GM18505 (cell line): ENCODE measurements around the gene CHPF2.
A peak's percentile ranks its signal among the peaks of the same experiment; 100 is the strongest.

ENCODE experiments used
- ATAC-seq: cut with Tn5 transposase; IDR thresholded peaks from one replicate; pipeline ENCODE4 v1.9.1; 2021; ENCODE audit not compliant: unreplicated experiment
- POLR2A ChIP-seq: IDR thresholded peaks from 4 replicates; pipeline ENCODE4 v1.6.1; 2011; ENCODE audit warnings: borderline replicate concordance; ENCODE audit not compliant: insufficient read depth, insufficient read length; ENCODE audit errors: extremely low read depth

Gene CHPF2

GRCh38 chr7:151211155-151211772 lies 21.0 kb upstream of the CHPF2 start:
- no peak for ATAC-seq
- no peak for TF ChIP-seq POLR2A

- no peak for TF ChIP-seq POLR2A
- ATAC-seq = no peak
Measured at GRCh38 chr7:151212626-151213025, 19.7 kb upstream of the CHPF2 start.

GRCh38 chr7:151213826-151214225 lies 18.5 kb upstream of the CHPF2 start:
- no peak for ATAC-seq
- TF ChIP-seq POLR2A = no peak

GRCh38 chr7:151215396-151215795 lies 16.9 kb upstream of the CHPF2 start:
- TF ChIP-seq POLR2A = no peak
- no peak for ATAC-seq

GRCh38 chr7:151218170-151218569 lies 14.1 kb upstream of the CHPF2 start:
- TF ChIP-seq POLR2A = no peak
- no peak for ATAC-seq

- no peak for ATAC-seq
Measured at GRCh38 chr7:151223728-151224127, 8.6 kb upstream of the CHPF2 start.

GRCh38 chr7:151225948-151226510 lies 6.3 kb upstream of the CHPF2 start:
- ATAC-seq = no peak

More at GRCh38 chr7:151223728-151224127, 8.6 kb upstream of the CHPF2 start:
- no peak for TF ChIP-seq POLR2A

GRCh38 chr7:151226560-151226874 lies 5.8 kb upstream of the CHPF2 start:
- ATAC-seq = no peak
- TF ChIP-seq POLR2A = no peak

More at GRCh38 chr7:151225948-151226510, 6.3 kb upstream of the CHPF2 start:
- no peak for TF ChIP-seq POLR2A

- peak; percentile 100 for ATAC-seq
- peak; percentile 71 for TF ChIP-seq POLR2A
Measured at GRCh38 chr7:151226875-151227782, 5.2 kb upstream of the CHPF2 start, which contains the start of gene ABCF2. Gene ABCF2 (minus strand): TSS chr7:151227205. CDS start chr7:151226458, 747 bp downstream.

- TF ChIP-seq POLR2A = no peak
Measured at GRCh38 chr7:151228024-151228866, 4.0 kb upstream of the CHPF2 start.

GRCh38 chr7:151229249-151229648 lies 3.0 kb upstream of the CHPF2 start:
- no peak for TF ChIP-seq POLR2A
- no peak for ATAC-seq

More at GRCh38 chr7:151228024-151228866, 4.0 kb upstream of the CHPF2 start:
- no peak for ATAC-seq

- TF ChIP-seq POLR2A = no peak
- ATAC-seq = no peak
Measured at GRCh38 chr7:151231080-151231479, 1.2 kb upstream of the CHPF2 start.
